ENCODE data around the gene RBFOX2. TPM values are rescaled to one million over a fixed set of nuclear protein-coding genes. Genes with fewer than 3 reads are reported as not detected.

Gene RBFOX2
- total and polyA plus RNA-seq, 10 donors, result 2.6 to 39.6 (median 31.8) TPM

DNA sequence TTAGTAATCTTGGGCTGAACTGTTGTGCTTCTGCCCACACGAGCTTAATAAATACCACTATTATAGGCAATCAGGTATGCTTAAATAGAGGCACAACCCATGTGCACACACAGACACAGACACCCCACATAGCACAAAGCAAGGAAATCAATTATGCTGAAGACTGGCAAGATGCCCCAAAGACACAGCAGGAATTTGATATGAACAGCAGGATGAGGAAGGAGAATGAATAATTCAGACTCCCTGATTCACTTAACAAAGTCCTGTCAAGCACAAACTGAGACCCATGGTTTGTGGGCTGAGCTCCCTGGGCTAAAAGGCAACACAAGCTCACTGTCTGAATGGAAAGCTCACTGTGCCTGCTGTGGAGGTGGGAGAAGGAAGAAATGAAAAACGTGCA is 42.5 kb downstream of the RBFOX2 start:
- no peak for DNase-seq

DNA sequence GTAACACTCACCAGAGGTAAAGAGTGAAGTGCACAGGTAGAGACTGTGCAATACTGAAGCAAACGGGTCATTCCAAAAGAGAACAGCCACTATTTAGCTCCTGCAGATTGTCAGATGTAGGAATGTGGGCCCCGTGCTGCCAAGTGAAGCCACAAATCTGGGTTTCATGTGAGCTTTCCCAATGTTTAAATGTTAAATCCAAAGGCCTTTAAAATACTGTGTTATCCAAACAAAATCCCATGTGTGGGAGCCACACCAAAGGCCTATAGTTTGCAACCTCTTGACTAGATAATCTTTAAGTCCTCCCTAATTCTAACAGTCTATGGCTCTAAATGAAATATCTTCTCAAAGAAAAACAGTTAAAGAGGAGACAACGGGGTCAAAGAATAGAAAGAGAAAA is 43.3 kb downstream of the RBFOX2 start:
- Histone ChIP-seq H3K27me3 (replicated peaks in 1 of 7) (no peaks in the 10 kb centered on the region), H3K9me3 (no peaks in the 10 kb centered on the region), H3K27ac (no peak overlapping the region), H3K4me1 (peaks cover 0 to 8% (median 0%) of the 10 kb centered on the region in 6 donors), H3K36me3 (no peaks in the 10 kb centered on the region), H3K4me3 (no peak overlapping the region)
- no peak for DNase-seq
- TF ChIP-seq, protein P1, sequence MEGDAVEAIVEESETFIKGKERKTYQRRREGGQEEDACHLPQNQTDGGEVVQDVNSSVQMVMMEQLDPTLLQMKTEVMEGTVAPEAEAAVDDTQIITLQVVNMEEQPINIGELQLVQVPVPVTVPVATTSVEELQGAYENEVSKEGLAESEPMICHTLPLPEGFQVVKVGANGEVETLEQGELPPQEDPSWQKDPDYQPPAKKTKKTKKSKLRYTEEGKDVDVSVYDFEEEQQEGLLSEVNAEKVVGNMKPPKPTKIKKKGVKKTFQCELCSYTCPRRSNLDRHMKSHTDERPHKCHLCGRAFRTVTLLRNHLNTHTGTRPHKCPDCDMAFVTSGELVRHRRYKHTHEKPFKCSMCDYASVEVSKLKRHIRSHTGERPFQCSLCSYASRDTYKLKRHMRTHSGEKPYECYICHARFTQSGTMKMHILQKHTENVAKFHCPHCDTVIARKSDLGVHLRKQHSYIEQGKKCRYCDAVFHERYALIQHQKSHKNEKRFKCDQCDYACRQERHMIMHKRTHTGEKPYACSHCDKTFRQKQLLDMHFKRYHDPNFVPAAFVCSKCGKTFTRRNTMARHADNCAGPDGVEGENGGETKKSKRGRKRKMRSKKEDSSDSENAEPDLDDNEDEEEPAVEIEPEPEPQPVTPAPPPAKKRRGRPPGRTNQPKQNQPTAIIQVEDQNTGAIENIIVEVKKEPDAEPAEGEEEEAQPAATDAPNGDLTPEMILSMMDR (IDR thresholded peaks at IDR 0.05 in 8 of 11, conservative IDR thresholded peaks at IDR 0.05 in 3 of 11), result no peak
- no peak for TF ChIP-seq POLR2A (IDR thresholded peaks at IDR 0.05)
- TF ChIP-seq POLR2AphosphoS5 (IDR thresholded peaks at IDR 0.05), result no peak
- intact Hi-C loops (cut with DNase I; ENCODE audit: low total_unique reads), result no loop called here
- 70 to 88% (median 83%) methylated on average over 3 of the region's 3 CpGs for WGBS, 5 donors

More for the DNA sequence above, 42.5 kb downstream of the RBFOX2 start:
- H3K27ac ChIP-seq, result no peak overlapping the region
- H3K27me3 ChIP-seq (replicated peaks in 1 of 7), result no peaks in the 10 kb centered on the region
- no peak overlapping the region for H3K4me3 ChIP-seq
- 48 to 72% (median 66%) methylated on average over 2 of the region's 2 CpGs for WGBS, 5 donors
- H3K4me1 ChIP-seq, result peaks cover 0 to 8% (median 0%) of the 10 kb centered on the region in 6 donors
- TF ChIP-seq POLR2AphosphoS5 (IDR thresholded peaks at IDR 0.05) (no peak), POLR2A (IDR thresholded peaks at IDR 0.05) (no peak)
- TF ChIP-seq, protein P1 (IDR thresholded peaks at IDR 0.05 in 8 of 11, conservative IDR thresholded peaks at IDR 0.05 in 3 of 11), result no peak
- intact Hi-C loops (cut with DNase I; ENCODE audit: low total_unique reads), result no loop called here
- H3K36me3 ChIP-seq, result no peaks in the 10 kb centered on the region
- no peaks in the 10 kb centered on the region for H3K9me3 ChIP-seq

DNA sequence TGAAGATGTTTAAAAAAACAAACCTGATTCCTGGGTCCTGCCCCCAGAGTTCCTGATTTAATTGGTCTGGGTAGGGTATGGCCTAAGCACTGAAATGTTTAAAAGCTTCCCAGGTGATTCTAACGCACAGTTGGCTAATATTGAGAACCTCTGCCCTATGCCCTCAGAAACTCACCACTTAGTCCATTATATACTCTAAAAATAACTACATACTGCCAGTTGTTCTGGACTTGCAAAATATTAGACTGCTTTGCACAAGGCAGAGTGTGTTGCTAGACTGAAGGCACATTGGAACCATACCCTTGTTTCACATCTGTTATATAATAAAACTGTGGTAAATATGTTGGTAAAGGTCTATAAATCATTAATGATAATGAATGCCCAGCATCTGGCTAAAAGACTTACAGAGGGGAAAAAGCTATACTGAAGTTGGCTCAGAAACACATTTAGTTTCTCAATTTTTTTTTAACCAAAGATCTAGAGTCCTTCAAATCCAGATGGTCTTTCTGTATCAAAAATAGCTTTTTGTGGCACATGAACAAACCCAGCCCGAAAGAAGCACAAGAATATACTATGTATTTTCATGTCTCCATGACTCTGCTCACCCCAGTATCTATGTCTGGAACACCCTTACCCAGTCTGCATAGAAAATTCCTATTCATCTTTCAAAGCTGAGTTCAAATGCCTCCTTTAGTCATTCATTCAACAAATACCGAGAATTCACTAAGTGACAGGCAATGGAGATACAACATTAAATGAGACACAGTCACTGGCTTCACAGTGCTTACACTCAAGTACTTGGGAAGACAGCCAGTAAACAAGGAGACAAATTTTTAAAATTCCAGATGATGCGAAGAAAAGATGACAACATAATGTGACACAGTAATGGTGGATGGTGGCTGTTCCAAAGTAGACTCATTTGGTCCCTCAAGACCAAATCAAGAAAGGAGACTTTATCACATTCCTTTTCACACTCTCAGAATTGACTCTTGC is 44.1 kb downstream of the RBFOX2 start:
- no peaks in the 10 kb centered on the region for H3K36me3 ChIP-seq
- no peaks in the 10 kb centered on the region for H3K9me3 ChIP-seq
- no peaks in the 10 kb centered on the region for H3K27me3 ChIP-seq (replicated peaks in 1 of 7)
- no peak for TF ChIP-seq POLR2AphosphoS5 (IDR thresholded peaks at IDR 0.05)
- TF ChIP-seq, protein P1 (IDR thresholded peaks at IDR 0.05 in 8 of 11, conservative IDR thresholded peaks at IDR 0.05 in 3 of 11), result no peak
- TF ChIP-seq POLR2A (IDR thresholded peaks at IDR 0.05), result no peak
- 73 to 93% (median 87%) methylated on average over 4 of the region's 4 CpGs for WGBS, 5 donors
- H3K4me1 ChIP-seq, result peaks cover 0 to 8% (median 0%) of the 10 kb centered on the region in 6 donors
- H3K4me3 ChIP-seq, result no peak overlapping the region
- DNase-seq, result no peak
- intact Hi-C loops (cut with DNase I; ENCODE audit: low total_unique reads), result no loop called here
- H3K27ac ChIP-seq, result no peak overlapping the region

DNA sequence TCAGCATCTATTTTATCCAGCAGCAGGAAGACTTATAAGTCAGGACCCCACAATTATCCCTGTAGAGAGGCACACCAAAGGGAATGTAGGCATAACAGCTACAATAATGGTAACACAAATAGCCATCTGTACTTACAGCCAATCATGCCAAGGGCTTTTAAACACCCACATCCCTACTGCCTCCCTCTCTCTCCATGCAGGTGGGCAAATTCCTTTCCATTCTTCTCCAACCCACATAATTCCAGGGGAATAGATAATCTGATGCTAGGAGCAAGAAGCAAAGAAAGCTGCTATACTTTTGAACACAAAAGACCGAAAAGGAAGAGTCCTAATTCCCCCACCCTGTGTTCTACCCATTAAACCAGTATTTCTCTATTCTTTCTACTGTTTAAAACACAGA is 46.7 kb downstream of the RBFOX2 start:
- intact Hi-C loops (cut with DNase I; ENCODE audit: low total_unique reads), result no loop called here
- H3K4me3 ChIP-seq, result no peak overlapping the region
- WGBS, 5 donors, result 86 to 100% (median 89%) methylated on average over 1 of the region's 1 CpG
- no peaks in the 10 kb centered on the region for H3K36me3 ChIP-seq
- no peaks in the 10 kb centered on the region for H3K9me3 ChIP-seq
- DNase-seq, result no peak
- H3K27me3 ChIP-seq (replicated peaks in 1 of 7), result no peaks in the 10 kb centered on the region
- H3K4me1 ChIP-seq, result peaks cover 0 to 8% (median 0%) of the 10 kb centered on the region in 6 donors
- no peak for TF ChIP-seq POLR2A (IDR thresholded peaks at IDR 0.05)
- no peak for TF ChIP-seq POLR2AphosphoS5 (IDR thresholded peaks at IDR 0.05)
- TF ChIP-seq, protein P1 (IDR thresholded peaks at IDR 0.05 in 8 of 11, conservative IDR thresholded peaks at IDR 0.05 in 3 of 11), result no peak
- H3K27ac ChIP-seq, result no peak overlapping the region
